HG03064 (cell line): ENCODE results near the gene DCAF11.

Experiments used
- ATAC-seq: cut with Tn5 transposase; IDR thresholded peaks from one replicate; pipeline ENCODE4 v1.9.1; 2021; ENCODE audit warnings: low read depth; ENCODE audit not compliant: unreplicated experiment

Gene DCAF11

DNA sequence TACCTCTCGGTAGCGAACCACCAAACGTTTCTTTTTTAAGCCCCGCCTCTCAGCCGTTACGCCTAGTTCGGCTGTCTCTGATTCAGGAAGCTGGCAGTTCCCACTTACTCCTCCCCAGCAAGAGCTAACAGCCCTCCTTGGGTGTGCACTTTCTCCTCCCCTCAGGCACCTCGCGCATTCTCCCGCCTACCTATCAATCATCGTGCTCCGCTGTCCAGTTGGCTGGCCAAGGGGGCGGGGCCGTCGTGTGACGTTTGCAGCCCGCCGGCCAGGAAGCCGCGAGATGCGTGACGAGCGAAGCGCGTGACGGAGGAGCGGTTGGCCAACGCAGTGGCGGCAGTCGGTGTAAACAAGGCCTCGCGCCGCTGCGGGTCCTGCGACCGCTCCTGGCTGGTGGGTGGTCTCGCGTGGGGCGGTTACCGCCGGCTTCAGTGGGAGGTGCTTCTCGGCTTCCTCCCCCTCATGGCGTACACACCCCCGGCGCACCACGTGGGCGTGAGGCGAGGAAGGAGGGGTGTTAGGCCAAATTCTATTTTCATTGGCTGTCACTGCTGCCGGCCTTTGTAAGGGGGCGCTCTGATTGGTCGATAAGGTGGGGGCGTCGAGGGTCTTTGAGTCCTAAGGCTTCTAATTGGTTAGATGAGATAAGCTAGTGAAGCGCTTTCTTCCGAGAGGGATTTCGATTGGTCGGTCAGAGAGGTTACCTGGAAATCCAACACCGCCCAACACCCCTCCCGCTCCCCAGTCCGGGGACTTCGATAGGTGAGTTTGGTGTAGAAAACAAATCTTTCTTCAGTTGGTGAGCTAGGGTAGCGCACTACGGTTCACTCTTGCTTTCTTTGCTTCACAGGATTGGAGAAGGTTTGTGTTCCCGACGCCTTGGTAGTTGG is at the start of gene DCAF11, which contains the start of gene NRL:
TSS of gene DCAF11 (plus strand) at position 246 of the 890 bp plus-strand sequence. CDS start 818 bp downstream, outside the sequence.
TSS of gene NRL (minus strand) at position 418 of the 890 bp plus-strand sequence. CDS start 32,101 bp downstream, outside the sequence.
- ATAC-seq, result peak; percentile 83

DNA sequence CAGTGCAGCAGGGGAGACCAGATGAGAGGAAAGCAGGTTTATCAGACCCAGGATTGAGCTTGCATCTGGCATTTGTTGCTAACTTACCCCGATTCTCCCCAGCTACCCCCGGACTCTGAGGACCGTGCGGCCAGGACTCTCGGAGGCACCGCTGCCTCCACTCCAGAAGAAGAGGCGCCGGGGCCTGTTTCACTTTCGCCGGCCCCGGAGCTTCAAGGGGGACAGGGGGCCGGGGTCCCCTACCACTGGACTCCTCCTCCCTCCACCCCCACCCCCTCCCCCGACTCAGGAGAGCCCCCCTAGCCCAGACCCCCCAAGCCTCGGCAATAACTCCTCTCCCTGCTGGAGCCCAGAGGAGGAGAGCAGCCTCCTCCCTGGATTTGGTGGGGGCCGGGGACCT is 49.7 kb upstream of the DCAF11 start:
- no peak for ATAC-seq

DNA sequence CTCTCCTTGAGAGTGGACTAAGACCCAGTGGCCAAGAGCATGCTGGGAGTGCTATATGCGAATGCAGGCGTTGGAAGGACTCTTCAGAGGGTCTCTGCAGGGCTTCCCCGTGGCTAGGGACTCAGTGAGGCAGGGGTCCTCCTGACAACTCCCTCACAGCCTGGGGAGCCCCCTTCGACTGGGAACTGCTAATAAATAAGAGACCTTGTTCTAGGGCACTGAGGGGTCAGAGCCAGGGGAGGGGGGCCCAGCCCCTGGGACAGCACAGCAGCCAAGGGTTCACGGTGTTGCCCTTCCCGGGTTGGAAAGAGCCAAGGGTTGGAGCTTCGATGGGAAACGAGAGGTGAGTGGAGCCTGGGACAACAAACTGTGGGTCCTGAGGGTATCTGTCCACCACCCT is 49.2 kb upstream of the DCAF11 start:
- ATAC-seq, result no peak

DNA sequence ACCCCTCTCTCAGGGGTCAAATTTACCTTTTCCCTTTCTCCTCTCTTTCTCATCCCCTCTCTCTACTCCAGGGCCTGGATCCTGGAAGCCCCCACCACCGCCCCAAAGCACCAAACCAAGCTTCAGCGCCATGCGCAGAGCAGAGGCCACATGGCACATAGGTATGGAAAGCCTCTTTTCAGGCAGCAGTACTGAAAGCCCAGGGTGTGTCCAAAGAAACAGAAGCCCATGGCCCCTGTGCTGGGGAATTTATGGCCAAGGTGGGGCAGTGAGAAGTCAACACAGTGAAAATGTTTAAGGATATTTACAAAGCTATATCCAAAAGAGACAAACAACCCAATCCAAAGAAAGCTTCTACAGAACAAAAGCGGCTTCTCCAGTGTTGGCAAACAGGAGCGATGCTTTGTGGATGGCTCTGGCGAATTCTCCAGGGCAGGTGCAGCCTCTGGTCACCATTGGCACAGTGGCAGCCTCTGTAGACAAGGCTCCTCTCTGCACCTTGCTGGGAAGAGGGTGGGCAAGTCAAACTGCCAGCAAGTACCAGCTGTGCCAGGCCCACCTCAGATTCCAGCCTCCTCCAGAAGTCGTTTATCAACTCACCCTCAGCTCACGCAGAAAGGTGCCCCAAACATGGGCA is 48.0 kb upstream of the DCAF11 start:
- ATAC-seq, result no peak

DNA sequence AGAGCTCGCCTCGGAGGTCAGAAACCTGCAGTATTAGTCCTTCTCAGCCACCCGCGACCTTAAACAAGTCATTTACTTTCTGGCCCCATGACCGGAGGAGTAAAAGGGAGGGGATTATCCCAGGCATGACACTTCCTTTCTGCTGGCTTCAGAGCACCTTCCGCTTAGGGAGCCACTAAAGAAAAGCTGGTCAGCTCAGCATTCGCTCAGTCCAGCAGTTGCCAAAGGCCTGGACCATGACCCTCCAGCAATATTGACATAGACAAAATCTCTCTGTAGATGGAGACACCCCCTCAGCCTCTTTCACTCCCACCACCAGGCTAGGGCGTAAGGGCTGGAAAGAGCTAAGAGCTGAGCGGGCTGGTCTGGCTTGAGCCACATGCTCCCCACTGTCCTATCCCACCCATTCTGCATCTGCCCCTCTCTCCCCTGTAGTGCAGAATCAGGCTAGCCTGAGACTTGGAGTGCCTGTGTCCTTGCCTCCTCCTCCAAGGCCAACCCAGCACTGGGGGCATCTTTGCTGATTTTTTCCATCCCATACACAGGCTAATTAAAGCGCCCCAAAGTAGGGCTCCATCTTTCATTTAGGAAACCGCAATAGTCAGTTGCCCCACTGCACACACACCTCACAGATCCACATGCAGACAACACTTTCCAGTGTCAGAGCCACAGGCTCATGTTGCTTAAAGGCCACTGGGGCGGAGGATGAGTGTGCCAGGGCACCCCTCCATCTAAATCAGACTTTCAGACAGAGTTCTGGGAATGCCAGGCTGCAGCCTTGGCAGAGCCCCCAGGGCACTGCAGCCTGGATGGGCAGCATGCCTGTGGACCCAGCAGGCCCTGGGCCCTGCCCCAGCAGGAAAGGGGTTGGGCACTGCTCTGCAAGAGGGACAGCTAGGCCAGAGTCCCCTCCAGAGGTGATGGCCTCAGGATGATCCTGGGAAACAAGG is 47.2 kb upstream of the DCAF11 start:
- no peak for ATAC-seq

DNA sequence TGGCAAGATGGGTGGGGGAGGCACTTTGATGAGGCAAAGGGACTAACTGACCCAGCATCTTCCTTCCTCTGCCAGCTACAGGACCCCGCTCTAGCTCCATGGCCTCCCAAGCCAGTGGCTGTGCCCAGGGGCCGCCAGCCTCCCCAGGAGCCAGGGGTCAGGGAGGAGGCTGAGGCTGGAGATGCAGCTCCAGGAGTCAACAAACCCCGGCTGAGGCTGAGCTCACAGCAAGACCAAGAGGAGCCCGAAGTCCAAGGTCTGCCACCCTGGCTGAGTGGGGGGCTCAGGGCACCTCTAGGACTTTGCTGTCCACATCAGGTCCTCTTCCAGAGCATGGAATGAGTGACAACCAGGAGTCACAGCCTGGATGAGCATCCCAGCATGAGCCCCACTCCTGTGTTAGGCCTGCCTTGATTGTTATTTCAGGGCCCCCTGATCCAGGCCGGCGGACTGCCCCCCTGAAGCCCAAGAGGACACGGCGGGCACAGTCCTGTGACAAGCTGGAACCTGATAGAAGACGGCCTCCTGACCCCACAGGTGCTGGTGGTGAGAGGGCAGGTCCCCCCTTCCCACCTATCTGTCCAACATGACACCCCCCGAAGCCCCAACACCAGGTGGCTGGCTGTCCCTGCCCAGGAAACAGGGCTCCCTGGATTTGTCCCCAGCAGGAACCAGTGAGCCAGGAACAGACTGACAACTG is 45.7 kb upstream of the DCAF11 start:
- no peak for ATAC-seq

DNA sequence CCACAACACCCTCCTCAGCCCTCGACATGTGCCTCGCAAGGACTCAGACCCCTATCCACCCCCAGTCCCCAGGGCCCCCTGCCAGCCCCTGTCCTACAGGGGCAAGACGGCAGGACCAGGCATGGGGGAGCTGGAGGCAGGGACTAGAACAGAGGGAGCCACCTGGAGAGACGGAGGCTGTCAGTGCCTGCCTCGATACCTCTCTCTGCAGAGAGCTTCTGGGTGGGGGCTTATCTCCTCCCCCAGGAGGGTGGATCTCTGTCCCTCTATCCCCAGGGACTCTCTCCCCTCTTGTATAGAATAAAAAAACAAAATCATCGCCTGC is 45.2 kb upstream of the DCAF11 start:
- no peak for ATAC-seq

DNA sequence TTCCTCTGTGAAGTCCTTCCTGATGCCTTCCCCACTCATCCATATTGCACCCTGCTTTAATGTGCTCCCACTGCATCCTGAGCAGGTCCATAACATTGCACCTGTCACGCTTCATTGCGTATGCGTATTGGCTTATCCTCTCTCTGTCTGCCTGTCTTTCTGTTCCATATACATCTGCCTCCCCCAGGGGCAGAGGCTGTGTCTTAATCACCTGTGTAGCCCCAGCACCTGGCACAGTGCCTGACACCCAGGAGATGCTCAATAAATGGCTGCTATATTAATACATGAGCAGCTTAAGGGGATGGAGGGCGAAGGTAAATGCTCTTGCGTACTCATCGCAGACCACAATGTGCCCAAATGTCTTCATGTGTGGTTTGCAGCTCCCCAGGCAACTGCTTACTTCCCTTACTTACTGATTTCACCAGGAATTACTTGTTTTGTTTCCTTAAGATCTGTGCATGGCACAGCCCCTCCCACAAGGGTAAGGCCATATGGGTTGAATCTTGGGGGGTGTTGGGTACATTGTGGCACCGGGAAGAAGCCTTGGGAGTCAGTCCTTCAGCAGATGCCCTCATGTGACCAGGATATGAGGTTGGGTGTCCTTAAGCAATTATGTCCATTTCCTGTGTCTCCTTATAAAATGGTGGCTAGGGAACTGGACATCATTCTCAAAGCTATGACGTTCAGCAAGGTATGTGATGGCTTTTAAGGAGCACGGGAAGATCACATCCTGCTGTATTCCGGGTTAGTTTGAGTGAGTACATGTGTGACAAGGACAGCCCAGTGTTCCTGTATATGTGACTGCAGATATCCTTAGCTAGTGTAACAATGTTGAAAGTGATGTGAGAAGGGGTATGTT is 44.1 kb upstream of the DCAF11 start:
- no peak for ATAC-seq

DNA sequence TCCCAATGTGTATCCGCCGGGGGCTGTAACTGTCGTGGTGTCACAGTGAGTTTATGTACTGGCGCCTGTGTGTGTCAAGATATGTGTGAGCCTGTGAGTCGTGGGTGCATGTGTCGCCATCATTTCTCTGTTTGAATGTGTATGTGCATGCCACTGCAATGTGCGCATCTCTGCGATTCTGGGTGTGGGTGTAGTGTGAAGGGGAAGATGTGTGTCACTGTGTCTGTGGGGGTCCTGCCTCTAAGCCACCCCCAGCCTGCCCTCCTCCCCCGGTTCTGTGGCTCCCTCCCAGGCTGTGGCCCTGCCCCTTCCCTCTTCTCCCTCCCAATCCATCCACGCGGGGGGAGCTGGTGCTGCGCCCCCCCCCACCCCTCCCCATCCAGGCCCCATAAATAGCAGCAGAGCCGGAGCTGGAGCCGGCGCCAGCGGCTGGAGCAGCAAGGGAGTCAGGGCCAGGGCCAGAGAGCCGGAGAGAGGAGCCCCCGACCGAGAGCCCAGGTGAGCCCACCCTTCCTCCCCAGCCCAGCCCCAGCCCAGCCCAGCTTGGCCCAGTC is 43.4 kb upstream of the DCAF11 start, which contains the start of gene CPNE6:
TSS of gene CPNE6 (plus strand) at position 419 of the 554 bp plus-strand sequence. CDS start 1,375 bp downstream, outside the sequence.
- ATAC-seq, result no peak

DNA sequence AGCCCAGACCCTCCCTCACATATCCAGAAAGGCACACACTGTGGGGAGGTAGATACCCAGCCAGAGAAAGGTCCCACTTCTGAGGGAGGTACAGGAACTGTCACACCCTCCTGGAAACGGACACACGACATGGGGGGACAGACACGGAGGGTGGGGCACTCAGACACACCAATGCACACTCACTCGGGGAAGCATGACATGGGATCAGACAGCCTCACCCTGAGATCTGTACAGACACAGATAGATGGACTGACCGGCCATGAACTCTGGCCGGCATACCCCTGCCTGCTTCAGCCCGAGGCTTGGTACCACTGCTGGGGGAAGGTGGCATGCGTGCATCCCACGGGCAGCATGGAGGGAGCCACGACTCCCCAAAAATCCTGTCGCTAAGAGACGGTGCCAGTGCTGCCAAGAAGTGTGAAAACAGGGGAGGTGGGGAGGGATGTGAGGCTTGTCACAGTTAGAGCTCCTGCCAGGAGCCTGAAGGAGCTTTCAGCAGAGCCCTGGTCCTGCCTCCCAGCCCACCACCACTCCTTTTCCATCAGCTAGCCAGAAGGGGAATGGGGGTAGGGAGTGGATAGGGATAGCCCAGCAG is 42.6 kb upstream of the DCAF11 start:
- ATAC-seq, result no peak

DNA sequence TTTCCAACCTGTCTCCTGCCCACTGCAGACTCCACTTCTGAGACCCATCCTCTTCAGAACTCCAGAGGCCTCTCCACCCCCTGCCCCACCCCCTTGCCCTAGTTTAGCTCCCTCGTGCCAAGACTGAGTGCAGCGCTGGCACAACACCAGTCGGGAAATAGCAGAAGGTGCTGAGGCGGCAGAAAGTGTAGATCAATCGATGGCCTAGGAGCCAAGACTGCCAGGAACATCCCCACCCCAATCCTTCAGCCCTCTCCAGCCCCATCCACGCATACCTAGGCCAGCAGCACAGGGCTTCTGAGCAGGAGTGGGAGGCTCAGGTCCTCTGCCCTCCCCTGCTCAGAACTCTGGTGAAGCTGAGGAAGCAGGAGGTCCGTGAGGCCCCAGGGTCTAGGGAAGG is 42.1 kb upstream of the DCAF11 start:
- ATAC-seq, result no peak

DNA sequence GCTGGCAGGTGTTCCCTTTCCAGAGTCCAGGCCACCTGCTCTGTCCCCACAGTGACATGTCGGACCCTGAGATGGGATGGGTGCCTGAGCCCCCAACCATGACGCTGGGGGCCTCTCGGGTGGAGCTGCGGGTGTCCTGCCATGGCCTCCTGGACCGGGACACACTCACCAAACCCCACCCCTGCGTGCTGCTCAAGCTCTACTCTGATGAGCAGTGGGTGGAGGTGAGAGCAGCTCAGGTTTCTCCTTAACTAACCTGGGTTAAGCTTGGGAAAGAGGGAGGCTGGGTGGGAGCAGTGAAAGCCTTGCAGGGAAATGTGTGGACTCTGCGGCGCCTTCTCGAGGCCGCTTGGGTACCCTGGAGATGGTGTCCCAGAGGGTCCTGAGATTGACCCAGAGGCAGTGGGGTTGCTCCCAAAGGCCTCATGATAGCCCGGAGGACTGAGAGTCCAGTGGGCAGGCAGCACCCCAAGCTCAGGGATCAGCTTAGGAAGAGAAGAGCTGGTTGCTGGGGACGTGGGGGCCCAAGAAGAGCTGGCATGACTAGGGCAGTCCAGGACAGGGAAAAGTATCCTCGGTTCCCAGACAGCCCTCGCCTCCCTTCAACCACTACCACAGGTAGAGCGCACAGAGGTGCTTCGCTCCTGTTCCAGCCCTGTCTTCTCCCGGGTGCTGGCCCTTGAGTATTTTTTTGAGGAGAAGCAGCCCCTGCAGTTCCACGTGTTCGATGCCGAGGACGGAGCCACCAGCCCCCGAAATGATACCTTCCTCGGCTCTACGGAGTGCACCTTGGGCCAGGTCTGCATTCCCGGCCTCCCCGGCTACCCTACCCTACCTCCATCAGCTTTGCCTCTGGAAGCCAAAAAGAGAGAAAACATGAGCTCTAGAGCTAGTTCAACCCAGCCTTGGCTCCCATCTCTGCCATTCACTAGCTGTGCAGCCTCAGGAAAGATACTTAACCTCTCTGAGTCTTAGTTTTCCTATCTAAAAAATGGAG is 41.4 kb upstream of the DCAF11 start:
- ATAC-seq, result no peak

DNA sequence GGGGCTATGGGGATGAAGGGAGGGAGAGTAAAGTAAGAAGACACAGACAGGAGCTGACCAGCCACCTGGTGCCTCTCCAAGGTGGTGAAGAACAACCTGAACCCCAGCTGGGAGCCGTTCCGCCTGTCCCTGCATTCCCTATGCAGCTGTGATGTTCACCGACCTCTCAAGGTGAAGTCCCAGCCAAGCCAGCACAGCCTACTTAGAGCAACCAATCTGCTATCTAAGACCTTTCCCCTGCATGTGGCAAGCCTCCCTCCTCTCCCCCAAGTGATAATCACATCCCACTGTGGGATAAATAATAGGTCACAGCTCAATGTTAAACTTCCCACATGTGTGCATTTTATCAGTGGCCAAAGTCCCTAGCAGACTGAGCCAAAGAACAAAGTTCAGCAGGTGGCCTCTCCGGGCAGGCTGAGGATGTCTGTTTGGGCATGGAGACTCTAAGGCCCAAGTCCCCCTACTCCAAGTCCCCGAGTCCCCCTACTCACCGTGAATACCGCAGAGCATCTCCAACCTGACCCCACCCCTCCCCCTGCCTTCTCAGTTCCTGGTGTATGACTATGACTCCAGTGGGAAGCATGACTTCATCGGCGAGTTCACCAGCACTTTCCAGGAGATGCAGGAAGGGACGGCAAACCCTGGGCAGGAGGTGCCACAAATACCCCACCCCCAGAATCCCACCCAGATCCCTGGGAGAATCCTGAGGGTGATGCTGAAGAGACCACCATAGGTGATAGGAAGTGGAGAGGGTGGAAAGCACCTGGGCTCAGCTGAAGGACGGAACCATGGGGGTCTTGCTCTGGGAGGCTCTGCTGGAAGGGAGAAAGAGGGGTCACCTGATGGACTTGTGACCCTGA is 39.7 kb upstream of the DCAF11 start:
- ATAC-seq, result no peak

DNA sequence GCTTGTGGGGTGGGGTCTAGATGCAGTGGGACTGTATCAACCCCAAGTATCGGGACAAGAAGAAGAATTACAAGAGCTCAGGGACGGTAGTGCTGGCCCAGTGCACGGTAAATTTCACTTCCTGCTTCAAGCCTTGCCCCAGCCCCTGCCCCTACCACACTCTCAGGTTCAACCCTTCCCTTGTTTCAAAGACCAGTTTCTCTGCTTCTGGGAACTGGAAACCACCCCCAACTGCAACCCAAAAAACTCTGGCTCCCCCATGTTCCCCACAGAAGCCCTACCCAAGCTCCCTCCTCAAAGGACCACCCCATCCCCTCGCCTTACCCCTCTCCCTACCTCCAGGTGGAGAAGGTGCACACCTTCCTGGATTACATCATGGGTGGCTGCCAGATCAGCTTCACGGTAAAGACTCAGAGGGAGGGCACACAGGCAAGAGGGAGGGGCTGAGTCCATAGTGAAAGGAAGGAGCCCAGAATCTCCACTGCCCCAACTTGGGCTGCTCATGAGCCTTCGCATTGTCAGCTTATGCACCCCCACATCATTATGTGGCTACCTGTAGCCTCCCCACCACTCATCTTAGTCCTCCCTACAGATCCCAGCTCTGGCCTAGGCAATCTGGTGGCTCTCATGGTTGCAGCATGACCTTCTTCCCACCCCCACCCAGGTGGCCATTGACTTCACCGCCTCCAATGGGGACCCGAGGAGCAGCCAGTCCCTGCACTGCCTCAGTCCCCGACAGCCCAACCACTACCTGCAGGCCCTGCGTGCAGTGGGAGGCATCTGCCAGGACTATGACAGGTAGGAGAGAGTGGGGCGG is 38.9 kb upstream of the DCAF11 start:
- no peak for ATAC-seq

DNA sequence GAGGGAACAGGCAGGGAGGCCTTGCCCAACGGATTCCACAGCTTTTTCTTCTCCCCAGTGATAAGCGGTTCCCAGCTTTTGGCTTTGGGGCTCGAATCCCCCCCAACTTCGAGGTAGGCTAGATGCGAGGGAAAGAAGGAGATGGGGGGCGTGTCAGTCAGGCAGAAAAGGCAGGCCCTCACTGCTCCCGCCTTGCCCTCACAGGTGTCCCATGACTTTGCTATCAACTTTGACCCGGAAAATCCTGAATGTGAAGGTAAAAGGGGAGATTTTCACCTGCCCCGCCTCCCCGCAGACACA is 38.3 kb upstream of the DCAF11 start:
- no peak for ATAC-seq

DNA sequence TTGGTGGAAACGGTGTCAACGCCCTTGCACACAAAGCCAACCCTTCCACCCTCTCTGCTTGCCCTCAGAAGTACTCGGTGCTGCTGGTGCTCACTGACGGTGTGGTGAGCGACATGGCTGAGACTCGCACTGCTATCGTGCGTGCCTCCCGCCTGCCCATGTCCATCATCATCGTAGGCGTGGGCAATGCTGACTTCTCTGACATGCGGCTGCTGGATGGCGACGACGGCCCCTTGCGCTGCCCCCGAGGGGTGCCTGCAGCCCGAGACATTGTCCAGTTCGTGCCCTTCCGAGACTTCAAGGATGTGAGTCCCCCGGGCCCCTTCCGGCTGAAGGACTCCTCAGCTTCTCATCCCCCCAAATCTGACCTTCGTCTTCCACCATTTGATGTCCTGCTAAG is 37.5 kb upstream of the DCAF11 start:
- ATAC-seq, result no peak
